SK-N-SH (cell line): Measurements from ENCODE around the gene PRR11. TPM values are rescaled to one million over a fixed set of nuclear protein-coding genes. Genes with fewer than 3 reads are reported as not detected.

Source experiments
- CTCF ChIA-PET: fragments of 300-600, 350-600 bp; formaldehyde crosslinking; extraction: SDS; loops from one replicate; lab custom pipeline; 2021; lab: Yijun Ruan, JAX
- POLR2A ChIA-PET: fragments of 350-600 bp; sonication (Branson Sonifier 250); formaldehyde crosslinking; extraction: SDS; loops from one replicate; lab custom pipeline; 2020; ENCODE audit warnings: antibody characterized with exemption, inconsistent platforms; lab: Yijun Ruan, JAX
- DNase-seq: peaks from one replicate; pipeline ENCODE4 v3.0.0; 2012
- H2AFZ ChIP-seq: fragments of 200-600 bp; sonication (generic); 2 replicates; pipeline ENCODE4 v1.8.1; 2016; ENCODE audit warnings: antibody characterized with exemption, mild to moderate bottlenecking, low read depth
- H3F3A ChIP-seq: fragments of 200-600 bp; sonication (generic); replicated peaks from 2 replicates; pipeline ENCODE3; 2016; ENCODE audit warnings: antibody characterized with exemption, mild to moderate bottlenecking; ENCODE audit not compliant: insufficient read depth
- H3K27ac ChIP-seq, 2 experiments: fragments of 200-500 bp in 1 of 2; fragments of 200-600 bp in 1 of 2; sonication (Bioruptor generic) in 1 of 2; sonication (generic), shearing (Covaris generic) in 1 of 2; 2 replicates each; pipeline versions ENCODE4 v1.5.1 to v1.6.1; 2014 to 2016; ENCODE audit warnings: low read depth in 2 of 2, inconsistent platforms in 1 of 2, low read length in 1 of 2, mild to moderate bottlenecking in 1 of 2, mixed read lengths in 1 of 2
- H3K27me3 ChIP-seq: fragments of 200-600 bp; sonication (generic), shearing (Covaris generic); 2 replicates; pipeline ENCODE4 v1.6.1; 2016; ENCODE audit warnings: mixed run types; ENCODE audit not compliant: insufficient read depth
- H3K36me3 ChIP-seq, 2 experiments: fragments of 200-500 bp in 1 of 2; fragments of 200-600 bp in 1 of 2; sonication (Bioruptor generic) in 1 of 2; sonication (generic) in 1 of 2; replicated peaks in 1 of 2; 2 replicates each; pipeline versions ENCODE3 to v1.5.1; 2014 to 2016; ENCODE audit warnings: low read length in 1 of 2, mild to moderate bottlenecking in 1 of 2; ENCODE audit not compliant: insufficient read depth in 2 of 2, control insufficient read depth in 1 of 2
- H3K4me1 ChIP-seq, 2 experiments: fragments of 200-500 bp in 1 of 2; fragments of 200-600 bp in 1 of 2; sonication (Bioruptor generic) in 1 of 2; sonication (generic), shearing (Covaris generic) in 1 of 2; 2 replicates each; pipeline versions ENCODE4 v1.5.1 to v1.6.1; 2014 to 2016; ENCODE audit warnings: low read depth in 1 of 2, low read length in 1 of 2, mixed run types in 1 of 2; ENCODE audit not compliant: insufficient read depth in 2 of 2, control insufficient read depth in 1 of 2
- H3K4me2 ChIP-seq: fragments of 200-600 bp; sonication (generic), shearing (Covaris generic); 2 replicates; pipeline ENCODE4 v1.6.1; 2017; ENCODE audit warnings: mixed run types
- H3K4me3 ChIP-seq, 2 experiments: fragments of 200-500 bp in 1 of 2; fragments of 200-600 bp in 1 of 2; sonication (Bioruptor generic) in 1 of 2; sonication (generic), shearing (Covaris generic) in 1 of 2; 2 replicates each; pipeline versions ENCODE4 v1.5.1 to v1.8.1; 2014 to 2016; ENCODE audit warnings: low read depth in 2 of 2, inconsistent platforms in 1 of 2, low read length in 1 of 2, mild to moderate bottlenecking in 1 of 2, mixed read lengths in 1 of 2, moderate library complexity in 1 of 2
- H3K79me2 ChIP-seq: fragments of 200-600 bp; sonication (generic); 2 replicates; pipeline ENCODE4 v1.8.1; 2017; ENCODE audit warnings: mild to moderate bottlenecking; ENCODE audit not compliant: insufficient read depth
- H3K9ac ChIP-seq: fragments of 200-600 bp; sonication (generic); 2 replicates; pipeline ENCODE4 v1.6.1; 2017; ENCODE audit warnings: mixed run types
- H3K9me2 ChIP-seq: fragments of 200-600 bp; sonication (generic); 2 replicates; pipeline ENCODE4 v1.6.1; 2017; ENCODE audit warnings: mixed run types
- H3K9me3 ChIP-seq: fragments of 200-600 bp; sonication (generic); 2 replicates; pipeline ENCODE4 v1.6.1; 2017; ENCODE audit warnings: mixed run types, mild to moderate bottlenecking, moderate library complexity
- H4K20me1 ChIP-seq: fragments of 200-600 bp; sonication (generic); 2 replicates; pipeline ENCODE4 v1.6.1; 2017; ENCODE audit warnings: mild to moderate bottlenecking, mixed run types; ENCODE audit not compliant: insufficient read depth
- CHD2 ChIP-seq: fragments of 150-350 bp; IDR thresholded peaks from 2 replicates; pipeline ENCODE4 v1.6.1; 2018; ENCODE audit warnings: low read length; ENCODE audit not compliant: partially characterized antibody
- CTCF ChIP-seq: fragments of 200-600 bp; sonication (generic); IDR thresholded peaks from 2 replicates; pipeline ENCODE4 v1.6.1; 2017; ENCODE audit warnings: antibody characterized with exemption, mild to moderate bottlenecking, moderate library complexity
- EP300 ChIP-seq, 2 experiments: IDR thresholded peaks; 2 replicates each; pipeline versions ENCODE4 v1.4.0 to v1.6.1; 2012; ENCODE audit warnings: borderline replicate concordance in 1 of 2, low read depth in 1 of 2, low read length in 1 of 2
- EZH2phosphoT487 ChIP-seq: fragments of 200-600 bp; sonication (generic); IDR thresholded peaks from 2 replicates; pipeline ENCODE4 v1.6.1; 2017; ENCODE audit warnings: low read depth, mixed run types, mild to moderate bottlenecking, antibody characterized with exemption, moderate library complexity, borderline replicate concordance
- JUND ChIP-seq: IDR thresholded peaks from 2 replicates; pipeline ENCODE4 v1.4.0; 2012
- MXI1 ChIP-seq: IDR thresholded peaks from 2 replicates; pipeline ENCODE4 v1.6.1; 2012; ENCODE audit warnings: mild to moderate bottlenecking, low read depth, low read length, improper control_type of control experiment
- NFIC ChIP-seq: IDR thresholded peaks from 2 replicates; pipeline ENCODE4 v1.4.0; 2012; ENCODE audit warnings: borderline replicate concordance
- RXRA ChIP-seq: IDR thresholded peaks from 2 replicates; pipeline ENCODE4 v1.4.0; 2012; ENCODE audit warnings: low read depth, mild to moderate bottlenecking, borderline replicate concordance
- SIN3A ChIP-seq: IDR thresholded peaks from 2 replicates; pipeline ENCODE4 v1.6.1; 2012; ENCODE audit warnings: low read depth, mild to moderate bottlenecking, low read length, moderate library complexity, borderline replicate concordance
- TAF1 ChIP-seq: IDR thresholded peaks from 2 replicates; pipeline ENCODE4 v1.6.1; 2012; ENCODE audit warnings: low read depth, mild to moderate bottlenecking, low read length, moderate library complexity, borderline replicate concordance
- TCF12 ChIP-seq: IDR thresholded peaks from 2 replicates; pipeline ENCODE4 v1.4.0; 2012
- TEAD4 ChIP-seq: IDR thresholded peaks from 2 replicates; pipeline ENCODE4 v1.4.0; 2012; ENCODE audit warnings: mild to moderate bottlenecking, borderline replicate concordance; ENCODE audit not compliant: insufficient read depth
- USF1 ChIP-seq: IDR thresholded peaks from 2 replicates; pipeline ENCODE4 v1.4.0; 2012; ENCODE audit warnings: low read depth, borderline replicate concordance
- WGBS: methylation state at CpG from one replicate; pipeline ENCODE4 v1.1.6; 2017; ENCODE audit warnings: low lambda C conversion rate; 5-methylcytosine and 5-hydroxymethylcytosine counted together
- polyA plus RNA-seq, 3 experiments: library from polyadenylated mRNA; depleted of rRNA; stranded (reverse); fragments of >200 nt; gene quantifications; 2 replicates each; pipeline ENCODE4 v1.2.3, GENCODE V29; 2012

Gene PRR11
- polyA plus RNA-seq, 1 of the 3 experiments (the other 2 are of a cell fraction), result 25.8 TPM

- no peaks in the 10 kb centered on the region for H3K9me2 ChIP-seq
- ChIA-PET POLR2A (no interaction called here), CTCF (interaction anchor here (1.0 kb wide), 1 partner anchor 12 kb away, joined by 4 read pairs; no protein-coding TSS in a partner anchor)
- H3F3A ChIP-seq, result peaks cover 13% of the 10 kb centered on the region
- H3K9ac ChIP-seq, result no peak overlapping the region
- peaks cover 87% of the 10 kb centered on the region for H3K79me2 ChIP-seq
- H3K27me3 ChIP-seq, result no peaks in the 10 kb centered on the region
- H4K20me1 ChIP-seq, result peaks cover under 1% of the 10 kb centered on the region; the same call in 1 of the 2 replicates
- TF ChIP-seq TCF12 (no peak), TAF1 (no peak), CHD2 (no peak), JUND (no peak), EP300 (IDR thresholded peaks at IDR 0.05; ENCODE audit: borderline replicate concordance in 1 of 2, low read depth in 1 of 2, low read length in 1 of 2) (no peak)
- H3K9me3 ChIP-seq, result no peaks in the 10 kb centered on the region
- H2AFZ ChIP-seq, result no peak overlapping the region
- peaks cover 3 to 20% of the 10 kb centered on the region in 2 experiments for H3K36me3 ChIP-seq
- peaks cover 0 to 3% of the 10 kb centered on the region in 2 experiments; a peak in 1 of 4 replicates for H3K4me1 ChIP-seq
- H3K4me3 ChIP-seq, result no peak overlapping the region
- no peak for DNase-seq
- H3K27ac ChIP-seq, result no peak overlapping the region
- no peak overlapping the region for H3K4me2 ChIP-seq
- WGBS, result 96% methylated on average over 21 of the region's 33 CpGs
Measured at GRCh38 chr17:59172436-59173004, 17.0 kb downstream of the PRR11 start.

GRCh38 chr17:59174671-59175070 is 19.1 kb downstream of the PRR11 start:
- WGBS, result over 99% methylated on average over 11 of the region's 11 CpGs
- no peak for DNase-seq
- Histone ChIP-seq H3K27ac (no peak overlapping the region), H3F3A (peaks cover 9% of the 10 kb centered on the region), H3K79me2 (peaks cover 86% of the 10 kb centered on the region), H3K27me3 (no peaks in the 10 kb centered on the region), H3K4me2 (no peak overlapping the region), H3K4me1 (no peaks in the 10 kb centered on the region), H3K9me2 (no peaks in the 10 kb centered on the region), H3K9me3 (no peaks in the 10 kb centered on the region), H3K9ac (no peak overlapping the region), H2AFZ (no peak overlapping the region), H4K20me1 (no peaks in the 10 kb centered on the region; the same call in 1 of the 2 replicates), H3K4me3 (no peak overlapping the region), H3K36me3 (peaks cover 3 to 19% of the 10 kb centered on the region in 2 experiments)
- TF ChIP-seq RXRA, result no peak
- TF ChIP-seq CTCF, result no peak
- TF ChIP-seq NFIC, result no peak
- CTCF ChIA-PET, result interaction anchor here (1.5 kb wide), 1 partner anchor 9 kb away, joined by 5 read pairs; no protein-coding TSS in a partner anchor
- POLR2A ChIA-PET, result no interaction called here

GRCh38 chr17:59175076-59175475 is 19.5 kb downstream of the PRR11 start:
- H3K4me2 ChIP-seq, result no peak overlapping the region
- no peak overlapping the region for H3K4me3 ChIP-seq
- ChIA-PET POLR2A (no interaction called here), CTCF (interaction anchor here (1.5 kb wide), 1 partner anchor 9 kb away, joined by 5 read pairs; no protein-coding TSS in a partner anchor)
- H3K9me3 ChIP-seq, result no peaks in the 10 kb centered on the region
- H3K36me3 ChIP-seq, result peaks cover 3 to 16% of the 10 kb centered on the region in 2 experiments
- no peak for TF ChIP-seq USF1
- no peak for TF ChIP-seq TCF12
- no peak for TF ChIP-seq RXRA
- no peak for TF ChIP-seq EZH2phosphoT487
- no peak for TF ChIP-seq MXI1
- TF ChIP-seq TEAD4, result no peak
- TF ChIP-seq SIN3A, result no peak
- TF ChIP-seq CTCF, result no peak
- no peaks in the 10 kb centered on the region; the same call in 1 of the 2 replicates for H4K20me1 ChIP-seq
- no peak overlapping the region for H3K27ac ChIP-seq
- no peak overlapping the region for H3K9ac ChIP-seq
- DNase-seq, result no peak
- no peaks in the 10 kb centered on the region for H3K9me2 ChIP-seq
- H3K79me2 ChIP-seq, result peaks cover 86% of the 10 kb centered on the region
- peaks cover 9% of the 10 kb centered on the region for H3F3A ChIP-seq
- H2AFZ ChIP-seq, result no peak overlapping the region
- no peaks in the 10 kb centered on the region for H3K27me3 ChIP-seq
- no peaks in the 10 kb centered on the region for H3K4me1 ChIP-seq
- WGBS, result 99% methylated on average over 7 of the region's 7 CpGs
